ENCODE measurements around the gene DPH2.

- TF ChIP-seq CTCF (IDR thresholded peaks at IDR 0.05) (no peak), EP300 (IDR thresholded peaks at IDR 0.05) (no peak)
Observed at GRCh38 chr1:43963890-43964289, 5.9 kb upstream of the DPH2 start.
